ENCODE results near the gene CLEC7A.

DNA sequence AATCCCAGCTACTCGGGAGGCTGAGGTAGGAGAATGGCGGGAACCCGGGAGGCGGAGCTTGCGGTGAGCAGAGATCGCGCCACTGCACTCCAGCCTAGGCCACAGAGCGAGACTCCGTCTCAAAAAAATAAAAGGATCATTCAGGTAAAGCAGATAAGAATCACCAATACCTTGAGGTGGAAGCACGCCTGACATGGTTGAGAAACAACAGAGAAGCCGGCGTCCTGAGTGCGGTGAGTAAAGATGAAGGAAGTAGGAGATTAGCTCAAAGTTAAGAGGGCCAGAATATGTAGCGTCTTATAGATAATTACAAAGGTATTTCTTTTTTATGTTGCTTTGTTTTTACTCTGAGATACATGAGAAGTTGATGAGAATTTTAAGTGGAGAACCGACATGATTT is 14.7 kb downstream of the CLEC7A start:
- TF ChIP-seq, protein P1, sequence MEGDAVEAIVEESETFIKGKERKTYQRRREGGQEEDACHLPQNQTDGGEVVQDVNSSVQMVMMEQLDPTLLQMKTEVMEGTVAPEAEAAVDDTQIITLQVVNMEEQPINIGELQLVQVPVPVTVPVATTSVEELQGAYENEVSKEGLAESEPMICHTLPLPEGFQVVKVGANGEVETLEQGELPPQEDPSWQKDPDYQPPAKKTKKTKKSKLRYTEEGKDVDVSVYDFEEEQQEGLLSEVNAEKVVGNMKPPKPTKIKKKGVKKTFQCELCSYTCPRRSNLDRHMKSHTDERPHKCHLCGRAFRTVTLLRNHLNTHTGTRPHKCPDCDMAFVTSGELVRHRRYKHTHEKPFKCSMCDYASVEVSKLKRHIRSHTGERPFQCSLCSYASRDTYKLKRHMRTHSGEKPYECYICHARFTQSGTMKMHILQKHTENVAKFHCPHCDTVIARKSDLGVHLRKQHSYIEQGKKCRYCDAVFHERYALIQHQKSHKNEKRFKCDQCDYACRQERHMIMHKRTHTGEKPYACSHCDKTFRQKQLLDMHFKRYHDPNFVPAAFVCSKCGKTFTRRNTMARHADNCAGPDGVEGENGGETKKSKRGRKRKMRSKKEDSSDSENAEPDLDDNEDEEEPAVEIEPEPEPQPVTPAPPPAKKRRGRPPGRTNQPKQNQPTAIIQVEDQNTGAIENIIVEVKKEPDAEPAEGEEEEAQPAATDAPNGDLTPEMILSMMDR (IDR thresholded peaks at IDR 0.05): no peak
- TF ChIP-seq POLR2A (IDR thresholded peaks at IDR 0.05): no peak

All from esophagus squamous epithelium (tissue), 4 donors.